Epithelial cell of proximal tubule (primary cell): ENCODE measurements around the gene CEP112. TPM values are rescaled to one million over a fixed set of nuclear protein-coding genes. Genes with fewer than 3 reads are reported as not detected.

ENCODE experiments used
- DNase-seq: peaks from one replicate; pipeline ENCODE4 v3.0.0-alpha.2; 2011; ENCODE audit warnings: low read depth
- H3K4me3 ChIP-seq: 2 replicates; pipeline ENCODE4 v1.5.1; 2011; ENCODE audit warnings: low read depth, mild to moderate bottlenecking, low read length
- CTCF ChIP-seq: conservative IDR thresholded peaks from 2 replicates; pipeline ENCODE4 v1.5.1; 2012; ENCODE audit warnings: low read depth, mild to moderate bottlenecking, low read length
- total RNA-seq: library from RNA; depleted of rRNA; stranded (reverse); fragments of >200 nt; gene quantifications from 2 replicates; pipeline ENCODE4 v1.2.3, GENCODE V29; 2015

Gene CEP112
- 3.3 and 4.7 TPM in 2 replicates for total RNA-seq

- DNase-seq, result no peak
- H3K4me3 ChIP-seq, result peak within 1 kb of the TSS; percentile 74
- no peak for TF ChIP-seq CTCF
Observed at GRCh38 chr17:66191593-66192377, at the start of gene CEP112. CEP112 (minus strand) TSS chr17:66192133.

DNA sequence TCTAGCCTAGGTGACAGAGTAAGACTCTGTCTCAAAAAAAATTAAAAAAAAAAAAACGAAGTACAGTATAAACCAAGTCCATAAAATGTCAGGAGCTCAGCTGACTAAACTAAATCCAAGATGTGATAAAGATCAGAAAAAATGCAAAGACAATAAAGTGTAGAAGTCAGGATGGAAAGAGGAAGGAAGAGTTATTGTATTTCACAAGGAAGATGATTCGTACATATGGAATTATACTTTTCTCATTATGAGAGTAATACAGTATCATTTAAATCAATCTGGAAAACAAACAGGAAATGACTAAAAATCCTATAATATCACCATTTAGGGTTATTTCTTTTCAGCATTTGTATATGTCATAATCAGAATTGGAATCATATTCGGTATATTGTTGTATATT, 48.7 kb upstream of the CEP112 start:
- no peak overlapping the region for H3K4me3 ChIP-seq
- no peak for DNase-seq
- TF ChIP-seq CTCF, result no peak

DNA sequence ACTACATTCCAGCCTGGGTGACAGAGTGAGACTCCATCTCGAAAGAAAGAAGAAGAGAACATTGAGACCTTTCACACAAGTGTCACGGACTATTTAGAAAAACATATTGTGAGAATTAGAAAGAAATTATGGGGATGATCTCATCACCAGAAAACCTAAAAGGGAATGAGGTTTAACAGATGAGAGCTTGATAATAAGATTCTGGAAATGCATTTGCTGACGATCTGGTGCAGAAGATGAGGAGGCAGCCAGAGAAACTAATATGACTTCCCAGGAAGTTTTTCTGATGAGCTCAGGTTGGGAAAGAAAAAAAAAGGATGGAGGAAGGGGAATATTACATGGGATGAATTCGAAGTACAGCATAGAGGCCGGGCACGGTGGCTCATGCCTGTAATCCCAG, 48.1 kb upstream of the CEP112 start:
- no peak for TF ChIP-seq CTCF
- H3K4me3 ChIP-seq, result no peak overlapping the region
- DNase-seq, result no peak

DNA sequence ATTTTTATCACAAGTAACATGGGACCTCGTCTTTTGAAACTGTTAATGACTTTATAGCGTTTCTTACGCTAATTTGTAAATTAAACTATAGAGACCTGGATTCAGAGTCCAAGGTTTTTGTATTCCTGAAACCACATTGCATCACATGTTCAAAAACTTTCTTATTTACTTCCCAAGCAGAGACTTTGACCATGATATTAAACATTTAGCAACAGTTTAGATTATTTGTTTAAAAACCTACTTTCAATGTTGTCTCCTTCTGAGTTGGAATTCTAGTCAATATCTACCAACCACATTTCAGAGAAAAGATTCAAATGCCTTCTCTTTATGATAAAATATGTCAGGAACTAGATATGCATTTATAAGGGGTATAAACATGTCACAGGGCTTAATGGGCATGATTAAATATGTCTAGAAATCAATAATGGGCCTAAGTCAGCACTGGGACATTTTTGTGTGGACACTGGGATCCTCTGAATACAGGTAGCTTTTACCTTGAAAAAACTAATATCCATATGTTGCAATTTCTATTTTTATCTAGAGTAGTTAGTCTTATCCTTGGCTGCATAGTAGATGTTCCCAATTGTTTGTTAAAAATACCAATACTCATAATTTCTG, 43.6 kb upstream of the CEP112 start:
- TF ChIP-seq CTCF, result no peak
- no peak for DNase-seq
- no peak overlapping the region for H3K4me3 ChIP-seq

GRCh38 chr17:66234611-66235010, 42.7 kb upstream of the CEP112 start:
- DNase-seq, result no peak
- H3K4me3 ChIP-seq, result no peak overlapping the region
- no peak for TF ChIP-seq CTCF

- H3K4me3 ChIP-seq, result no peak overlapping the region
- DNase-seq, result no peak
- TF ChIP-seq CTCF, result no peak
Observed at GRCh38 chr17:66233023-66233753, 41.3 kb upstream of the CEP112 start.
